Activated CD4-positive, alpha-beta T cell treated with anti-CD3 and anti-CD28 coated beads for 24 hours (primary cell): Measurements from ENCODE around the gene EXOSC7.
"Not testable (repeated sequence)": the region's sequence is repeated elsewhere in the genome, so short reads cannot be mapped to it uniquely, and the experiment has no call there.

ENCODE experiments used
- DNase-seq, 2 donors: peaks; one replicate each; pipeline ENCODE4 v3.0.0-alpha.2; 2020; ENCODE audit warnings: low read depth in 2 of 2

Gene EXOSC7

DNA sequence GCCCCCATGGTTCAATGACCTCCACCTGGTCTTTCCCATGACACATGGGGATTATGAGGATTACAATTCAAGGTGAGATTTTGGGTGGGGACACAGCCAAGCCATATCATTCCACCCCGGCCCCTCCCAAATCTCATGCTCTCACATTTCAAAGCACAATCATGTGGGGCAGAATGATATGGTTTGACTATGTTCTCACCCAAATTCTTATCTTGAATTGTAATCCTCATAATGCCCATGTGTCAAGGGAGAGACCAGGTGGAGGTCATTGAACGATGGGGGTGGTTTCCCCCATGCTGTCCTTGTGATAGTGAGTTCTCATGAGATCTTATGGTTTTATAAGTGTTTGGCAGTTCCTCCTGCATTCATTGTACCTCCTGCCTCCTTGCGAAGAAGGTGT lies 47.6 kb downstream of the EXOSC7 start:
- DNase-seq = no peak

DNA sequence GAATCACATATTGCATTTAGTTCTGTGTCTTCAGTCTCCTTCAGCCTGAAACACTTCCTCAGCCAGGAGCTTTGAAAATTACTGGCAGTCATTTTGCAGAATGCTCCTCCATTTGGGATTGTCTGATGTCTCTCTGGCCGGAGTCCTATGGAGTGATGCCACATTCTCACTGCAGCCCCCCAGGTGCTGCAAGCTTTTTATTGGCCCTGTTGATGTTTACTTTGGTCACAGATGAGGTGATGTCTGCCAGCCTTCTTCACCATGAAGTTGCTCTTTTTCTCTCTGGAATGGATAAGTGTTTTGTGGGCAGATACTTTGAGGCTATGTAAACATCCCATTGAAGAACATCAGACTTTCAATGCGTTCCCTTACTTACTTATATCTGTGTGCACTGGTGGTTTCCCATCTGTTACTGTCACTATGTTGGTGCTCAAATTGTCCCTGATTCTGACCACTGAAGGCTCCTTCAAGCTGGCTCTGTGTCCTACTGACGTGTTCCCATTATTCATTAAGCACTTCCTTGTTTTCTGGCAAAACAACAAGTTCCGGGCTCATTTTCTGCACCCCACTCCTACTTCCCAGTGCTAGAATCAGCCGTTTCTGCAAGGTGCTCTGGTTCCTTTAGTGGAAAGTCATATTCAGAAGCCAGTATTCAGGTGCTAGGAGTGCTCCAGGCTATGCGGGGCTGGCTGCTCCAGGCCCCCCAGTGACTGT lies 48.7 kb downstream of the EXOSC7 start:
- DNase-seq = no peak

- DNase-seq = no peak
Observed at GRCh38 chr3:45026038-45026437, 50.0 kb downstream of the EXOSC7 start, which contains the start of gene CLEC3B. Gene CLEC3B, plus strand, starts transcription at chr3:45026303. Its CDS starts 60 bp downstream, at chr3:45026363.

GRCh38 chr3:45026957-45027356 lies 50.9 kb downstream of the EXOSC7 start:
- no peak for DNase-seq

DNA sequence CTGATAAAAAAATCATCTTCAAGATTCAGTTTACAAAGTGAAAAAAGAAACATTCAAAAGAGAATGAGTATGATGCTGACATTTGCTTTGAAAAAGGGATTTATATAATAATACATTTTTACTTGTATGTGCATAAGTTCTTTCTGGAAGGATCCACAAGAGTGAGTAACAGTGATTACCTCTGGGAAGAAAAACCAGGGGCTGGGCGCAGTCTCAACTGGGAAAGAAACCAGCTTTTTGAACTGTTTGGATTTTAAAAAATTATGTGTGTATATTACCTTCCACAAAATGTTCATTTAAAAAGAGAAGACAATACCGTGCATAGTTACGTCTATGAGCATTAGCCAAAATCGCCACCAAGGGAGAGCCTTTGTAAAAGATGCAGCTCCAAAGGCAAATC lies 51.4 kb downstream of the EXOSC7 start:
- no peak for DNase-seq

GRCh38 chr3:45029216-45029615 lies 53.2 kb downstream of the EXOSC7 start:
- DNase-seq = no peak

GRCh38 chr3:45029661-45030060 lies 53.6 kb downstream of the EXOSC7 start:
- DNase-seq = no peak

DNA sequence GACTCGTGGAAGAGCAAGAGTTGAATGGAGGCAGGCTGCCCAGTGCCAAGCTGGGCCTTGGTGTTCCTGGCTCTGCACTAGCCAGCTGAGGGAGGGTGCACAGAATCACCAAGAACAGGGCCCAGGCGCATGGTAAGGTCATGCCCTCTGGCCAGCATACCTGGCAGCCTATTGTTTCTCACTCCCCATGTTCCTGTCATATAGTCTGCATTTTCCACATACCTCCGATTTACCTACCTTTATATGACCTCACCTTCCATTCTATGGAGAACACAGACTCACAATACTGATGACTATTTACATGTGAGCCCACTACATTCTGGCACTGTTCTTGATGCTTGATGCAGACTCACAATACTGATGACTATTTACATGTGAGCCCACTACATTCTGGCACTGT lies 55.5 kb downstream of the EXOSC7 start:
- DNase-seq = no peak

DNA sequence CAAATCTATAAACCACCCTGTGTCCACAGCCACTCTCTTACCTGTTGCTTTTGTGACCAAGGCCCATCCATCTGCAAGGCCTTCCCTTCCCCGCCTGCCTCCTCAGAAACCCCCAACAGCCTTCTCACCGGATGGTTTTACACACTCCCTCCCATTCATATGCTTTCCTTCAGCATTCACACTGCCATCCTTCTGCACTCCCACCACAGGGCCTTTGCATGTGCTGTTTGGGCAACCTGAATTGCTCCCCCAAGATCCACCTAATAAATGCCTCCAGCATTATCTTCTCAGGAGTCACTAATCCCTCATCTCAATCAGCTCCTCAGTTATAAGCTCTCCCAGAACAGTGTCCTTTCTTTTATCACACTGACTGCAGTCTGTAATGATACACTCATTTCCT lies 56.1 kb downstream of the EXOSC7 start:
- DNase-seq = no peak

DNA sequence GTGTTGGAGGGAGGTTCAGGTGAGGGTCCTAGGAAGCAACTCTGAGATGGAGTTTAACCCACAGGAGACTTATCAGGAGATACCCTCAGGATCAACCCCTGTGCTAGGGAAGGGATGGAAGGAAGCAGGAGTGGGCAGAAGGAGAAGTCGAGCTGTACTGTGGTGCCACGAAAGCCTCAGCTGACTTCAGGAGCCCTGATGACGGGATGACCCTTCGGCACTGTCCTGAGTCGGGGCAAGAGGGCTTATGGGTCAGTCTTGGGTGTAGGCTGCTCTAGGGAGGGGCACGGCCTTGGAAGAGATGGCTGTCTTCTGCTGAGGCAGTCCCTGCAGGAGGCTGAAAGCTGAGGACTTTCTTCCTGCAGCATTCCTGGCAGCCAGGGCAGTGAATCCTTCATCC lies 57.7 kb downstream of the EXOSC7 start:
- DNase-seq = no peak

DNA sequence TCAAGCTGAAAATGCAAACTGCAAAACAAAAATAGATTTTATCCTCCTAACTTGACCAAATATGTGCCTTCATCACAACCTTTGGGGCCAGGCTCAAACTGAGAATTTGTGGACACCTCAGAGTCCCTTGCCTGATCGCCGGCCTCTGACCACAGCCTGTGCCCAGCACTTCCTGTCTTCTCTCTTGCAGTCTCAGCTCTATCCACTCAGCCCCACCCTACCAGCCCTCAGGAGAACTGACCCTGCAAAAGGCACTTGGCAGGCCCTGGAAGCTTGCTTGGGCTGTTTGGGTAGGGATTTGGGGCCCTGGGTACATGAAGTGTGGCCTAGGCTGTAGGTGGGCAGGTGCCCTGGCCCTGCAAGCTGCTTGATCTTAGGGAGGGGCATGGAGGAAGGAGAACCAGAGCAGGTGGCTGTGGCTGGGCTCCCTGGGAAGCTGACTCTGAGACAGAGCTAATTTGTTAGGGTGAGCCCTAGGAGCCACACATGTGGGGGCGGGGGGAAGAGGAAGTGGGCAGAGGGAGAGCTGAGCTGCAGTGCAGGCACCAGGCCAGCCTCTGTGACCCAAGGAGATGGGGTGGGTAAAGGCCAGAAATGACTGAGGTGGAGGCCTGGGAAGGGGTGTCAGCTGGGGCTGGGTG lies 58.7 kb downstream of the EXOSC7 start:
- no peak for DNase-seq

DNA sequence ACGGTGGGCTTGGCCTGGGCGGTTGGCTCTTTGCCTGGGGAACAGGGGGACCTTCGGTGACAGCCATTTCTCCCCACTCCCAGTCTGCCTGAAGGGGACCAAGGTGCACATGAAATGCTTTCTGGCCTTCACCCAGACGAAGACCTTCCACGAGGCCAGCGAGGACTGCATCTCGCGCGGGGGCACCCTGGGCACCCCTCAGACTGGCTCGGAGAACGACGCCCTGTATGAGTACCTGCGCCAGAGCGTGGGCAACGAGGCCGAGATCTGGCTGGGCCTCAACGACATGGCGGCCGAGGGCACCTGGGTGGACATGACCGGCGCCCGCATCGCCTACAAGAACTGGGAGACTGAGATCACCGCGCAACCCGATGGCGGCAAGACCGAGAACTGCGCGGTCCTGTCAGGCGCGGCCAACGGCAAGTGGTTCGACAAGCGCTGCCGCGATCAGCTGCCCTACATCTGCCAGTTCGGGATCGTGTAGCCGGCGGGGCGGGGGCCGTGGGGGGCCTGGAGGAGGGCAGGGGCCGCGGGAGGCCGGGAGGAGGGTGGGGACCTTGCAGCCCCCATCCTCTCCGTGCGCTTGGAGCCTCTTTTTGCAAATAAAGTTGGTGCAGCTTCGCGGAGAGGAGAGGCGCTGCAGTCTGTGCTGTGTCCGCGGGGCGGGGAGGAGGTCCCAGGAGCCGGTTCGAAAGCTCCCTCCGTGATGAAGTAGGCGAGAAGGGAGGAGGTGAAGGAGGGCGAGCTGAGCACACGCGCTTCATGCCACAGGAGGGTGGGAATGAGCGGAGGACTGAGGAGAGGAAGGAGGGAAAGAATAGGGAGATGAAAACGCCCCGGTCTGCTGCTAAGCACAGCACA lies 59.6 kb downstream of the EXOSC7 start:
- peak in 1 of 2 donors; percentile 12 for DNase-seq

DNA sequence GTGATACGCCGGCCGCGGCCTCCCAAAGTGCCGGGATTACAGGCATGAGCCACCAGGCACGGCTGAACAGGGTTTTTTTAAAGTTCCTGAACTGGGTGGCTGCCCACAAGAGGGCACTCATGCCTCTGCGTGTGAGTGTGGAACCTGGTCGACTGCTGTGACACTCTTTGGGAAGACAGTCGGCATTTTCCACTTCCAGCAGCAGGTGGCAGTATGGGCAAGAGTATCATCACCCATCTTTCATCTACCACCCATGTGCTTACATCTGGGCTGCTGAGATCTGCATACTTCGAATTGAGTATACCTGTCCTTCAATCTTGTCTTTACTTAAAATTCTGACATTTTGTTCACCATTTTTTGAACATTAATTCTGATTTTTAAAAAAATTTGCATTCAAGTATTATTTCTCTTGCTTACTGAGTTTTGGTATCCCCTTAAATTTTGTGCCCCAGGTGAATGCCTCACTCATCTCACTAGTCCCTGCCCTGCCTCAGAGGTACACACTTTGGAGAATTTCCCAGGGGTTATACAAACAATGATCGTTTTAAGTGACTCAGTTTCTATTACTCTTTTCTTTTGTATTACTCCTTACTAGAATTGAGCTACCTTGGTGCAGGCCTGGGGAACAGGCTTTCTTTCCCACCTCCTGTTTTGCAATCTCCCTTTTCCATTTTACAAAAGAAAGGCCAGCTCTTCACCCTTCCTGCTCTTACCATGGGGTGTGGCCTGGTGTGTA lies 61.8 kb downstream of the EXOSC7 start:
- peak; percentile 80 to 90 for DNase-seq

DNA sequence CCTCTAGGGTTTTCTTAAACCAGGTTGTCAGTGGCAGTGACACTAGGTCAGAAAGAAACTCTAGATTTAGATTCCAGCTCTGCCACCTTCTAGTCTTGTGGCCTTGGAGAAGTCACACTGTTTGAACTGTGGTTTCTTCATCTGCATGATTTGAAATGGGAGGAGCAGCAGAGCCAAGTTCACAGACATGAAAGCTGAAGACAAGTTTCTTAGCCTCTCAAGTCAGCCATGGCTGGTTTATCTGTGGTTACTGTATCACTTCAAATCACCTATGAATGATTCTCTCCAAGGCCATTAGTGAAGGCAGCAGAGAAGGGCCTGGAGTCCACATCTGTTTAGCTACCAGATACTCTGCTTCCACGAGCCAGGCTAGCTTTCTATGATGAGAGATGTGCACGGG lies 65.6 kb downstream of the EXOSC7 start:
- no peak for DNase-seq

- no peak for DNase-seq
Observed at GRCh38 chr3:45042162-45042561, 66.1 kb downstream of the EXOSC7 start.

DNA sequence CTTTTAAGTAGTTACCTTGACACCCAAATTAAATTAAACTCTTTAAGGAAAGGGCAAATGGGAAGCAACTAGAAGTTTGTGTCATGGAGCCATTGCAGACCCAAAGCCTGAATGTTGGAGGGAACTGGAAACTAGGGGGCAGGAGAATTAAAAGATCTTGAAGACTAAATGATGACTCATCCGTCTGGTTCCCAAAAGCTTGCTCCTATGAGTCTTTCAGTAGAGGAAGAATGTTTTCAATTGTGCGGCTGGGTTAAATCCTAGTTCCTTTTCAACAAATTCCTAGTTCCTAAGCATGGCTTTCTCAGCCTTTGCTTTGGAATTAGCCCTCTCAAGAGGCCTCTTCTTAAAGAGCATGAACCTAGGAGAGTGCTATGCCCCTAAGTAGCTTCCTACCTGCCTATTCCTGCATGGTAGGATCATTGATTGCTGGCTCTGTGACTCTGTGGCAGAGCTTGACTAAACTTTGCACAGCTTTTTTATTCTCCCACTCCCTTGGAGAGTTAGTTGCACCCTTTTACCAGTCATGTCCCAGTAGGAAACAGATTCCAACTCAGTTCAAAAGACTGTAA lies 67.8 kb downstream of the EXOSC7 start:
- no peak for DNase-seq

DNA sequence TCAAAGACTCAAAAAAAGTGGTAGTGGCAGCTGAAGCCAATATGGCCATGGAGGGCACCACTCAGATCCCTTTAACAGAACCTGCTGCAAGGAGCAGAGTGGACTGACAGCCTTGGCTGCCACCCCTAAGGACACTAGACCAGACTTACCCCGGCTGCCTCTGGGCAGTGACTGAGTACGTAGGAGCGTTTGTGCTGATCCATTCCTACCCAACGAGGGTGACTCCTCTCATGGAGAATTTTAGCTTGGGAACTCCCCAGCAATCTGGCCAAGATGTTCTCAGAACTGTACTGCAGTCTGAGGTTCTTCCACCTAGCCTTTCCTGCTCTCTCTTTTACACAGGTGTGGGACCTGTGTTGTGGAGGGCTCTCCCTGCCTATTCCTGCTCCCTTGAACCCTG lies 72.2 kb downstream of the EXOSC7 start:
- DNase-seq = no peak

DNA sequence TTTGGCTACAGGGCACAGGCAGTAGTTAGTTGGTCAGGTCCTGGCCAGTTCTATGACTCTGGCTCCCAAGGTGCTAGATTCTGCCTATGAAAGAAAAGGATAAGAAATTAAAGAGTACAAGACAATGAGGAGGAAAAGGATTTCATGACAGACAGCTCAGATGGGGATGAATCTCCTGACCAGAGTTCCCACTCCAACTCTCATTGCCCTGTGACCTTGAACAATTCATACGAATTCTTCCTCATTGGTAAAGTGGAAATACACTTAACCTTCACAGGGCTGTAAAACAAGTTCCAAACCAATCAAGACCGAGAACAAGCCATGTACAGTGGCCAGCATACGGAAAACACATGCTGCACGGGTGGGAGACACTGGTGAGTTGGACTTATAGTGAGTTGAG lies 73.8 kb downstream of the EXOSC7 start:
- DNase-seq = no peak

GRCh38 chr3:45051685-45052084 lies 75.6 kb downstream of the EXOSC7 start:
- DNase-seq = no peak

- DNase-seq = not testable (repeated sequence)
Observed at GRCh38 chr3:45053805-45054195, 77.8 kb downstream of the EXOSC7 start.

- no peak for DNase-seq
Observed at GRCh38 chr3:45054196-45054857, 78.3 kb downstream of the EXOSC7 start.
